H9 (cell line): ENCODE measurements around the gene POTEM. TPM values are rescaled to one million over a fixed set of nuclear protein-coding genes. Genes with fewer than 3 reads are reported as not detected.
"Not testable (repeated sequence)": the region's sequence is repeated elsewhere in the genome, so short reads cannot be mapped to it uniquely, and the experiment has no call there.

Source experiments
- DNase-seq: peaks from one replicate; pipeline ENCODE4 v3.0.0-alpha.2; 2017
- H2AFZ ChIP-seq: one replicate; pipeline ENCODE4 v1.6.1; 2013; ENCODE audit warnings: mild to moderate bottlenecking, low read length, control low read depth, moderate library complexity
- H2AK5ac ChIP-seq: 2 replicates; pipeline ENCODE4 v1.6.1; 2013; ENCODE audit warnings: low read length, control low read depth, mixed read lengths; ENCODE audit not compliant: insufficient read length
- H2BK120ac ChIP-seq: one replicate; pipeline ENCODE4 v1.6.1; 2013; ENCODE audit warnings: low read depth, mild to moderate bottlenecking, low read length, control low read depth, inconsistent platforms; ENCODE audit not compliant: poor library complexity, severe bottlenecking
- H2BK12ac ChIP-seq: 2 replicates; pipeline ENCODE4 v1.6.1; 2013; ENCODE audit warnings: low read length, control low read depth, mixed read lengths, low read depth; ENCODE audit not compliant: insufficient read length
- H2BK15ac ChIP-seq: 2 replicates; pipeline ENCODE4 v1.6.1; 2013; ENCODE audit warnings: low read depth, low read length, control low read depth
- H2BK20ac ChIP-seq: one replicate; pipeline ENCODE4 v1.6.1; 2013; ENCODE audit warnings: low read depth, mild to moderate bottlenecking, low read length, control low read depth, inconsistent platforms; ENCODE audit not compliant: poor library complexity, severe bottlenecking
- H2BK5ac ChIP-seq: 2 replicates; pipeline ENCODE4 v1.6.1; 2013; ENCODE audit warnings: low read length, control low read depth, mixed read lengths; ENCODE audit not compliant: insufficient read length
- H3K14ac ChIP-seq: 2 replicates; pipeline ENCODE4 v1.6.1; 2013; ENCODE audit warnings: low read length, control low read depth; ENCODE audit not compliant: insufficient read depth
- H3K18ac ChIP-seq: 2 replicates; pipeline ENCODE4 v1.6.1; 2013; ENCODE audit warnings: low read depth, mild to moderate bottlenecking, mixed read lengths, low read length, control low read depth; ENCODE audit not compliant: insufficient read length
- H3K23ac ChIP-seq: 2 replicates; pipeline ENCODE4 v1.6.1; 2013; ENCODE audit warnings: low read length, control low read depth, mixed read lengths, low read depth; ENCODE audit not compliant: insufficient read length
- H3K23me2 ChIP-seq: 2 replicates; pipeline ENCODE4 v1.6.1; 2013; ENCODE audit warnings: low read depth, mild to moderate bottlenecking, mixed read lengths, low read length, control low read depth; ENCODE audit not compliant: insufficient read length, poor library complexity, severe bottlenecking
- H3K27ac ChIP-seq: 2 replicates; pipeline ENCODE4 v1.5.1; 2013; ENCODE audit warnings: low read length, control low read depth, mixed read lengths, low read depth; ENCODE audit not compliant: insufficient read length
- H3K27me3 ChIP-seq: 2 replicates; pipeline ENCODE4 v1.6.1; 2013; ENCODE audit warnings: low read length, control low read depth, inconsistent platforms; ENCODE audit not compliant: insufficient read depth
- H3K4ac ChIP-seq: 2 replicates; pipeline ENCODE4 v1.6.1; 2013; ENCODE audit warnings: low read depth, mild to moderate bottlenecking, control low read depth, inconsistent platforms, low read length, moderate library complexity
- H3K4me1 ChIP-seq: 2 replicates; pipeline ENCODE4 v1.6.1; 2013; ENCODE audit warnings: low read length, control low read depth, inconsistent platforms; ENCODE audit not compliant: insufficient read depth
- H3K4me2 ChIP-seq: 2 replicates; pipeline ENCODE4 v1.6.1; 2013; ENCODE audit warnings: low read length, control low read depth, mixed read lengths; ENCODE audit not compliant: insufficient read length, insufficient read depth
- H3K56ac ChIP-seq: 2 replicates; pipeline ENCODE4 v1.6.1; 2013; ENCODE audit warnings: low read depth, mild to moderate bottlenecking, mixed read lengths, low read length, control low read depth; ENCODE audit not compliant: insufficient read length
- H3K79me1 ChIP-seq: 2 replicates; pipeline ENCODE4 v1.6.1; 2013; ENCODE audit warnings: low read depth, mild to moderate bottlenecking, moderate library complexity, low read length, control low read depth, inconsistent platforms; ENCODE audit not compliant: insufficient read depth, poor library complexity, severe bottlenecking
- H3K79me2 ChIP-seq: 2 replicates; pipeline ENCODE4 v1.6.1; 2013; ENCODE audit warnings: low read length, control low read depth, inconsistent platforms; ENCODE audit not compliant: insufficient read depth
- H3K9ac ChIP-seq: 2 replicates; pipeline ENCODE4 v1.6.1; 2013; ENCODE audit warnings: low read length, control low read depth, mixed read lengths; ENCODE audit not compliant: insufficient read length; ENCODE audit errors: extremely low read depth
- H3K9me3 ChIP-seq: one replicate; pipeline ENCODE4 v1.6.1; 2013; ENCODE audit warnings: low read depth, low read length, inconsistent platforms; ENCODE audit not compliant: control insufficient read depth
- H3T11ph ChIP-seq: one replicate; pipeline ENCODE4 v1.6.1; 2013; ENCODE audit warnings: mild to moderate bottlenecking, low read length, control low read depth, inconsistent platforms
- H4K20me1 ChIP-seq: one replicate; pipeline ENCODE4 v1.6.1; 2013; ENCODE audit not compliant: control insufficient read depth, insufficient read length, insufficient read depth
- H4K5ac ChIP-seq: 2 replicates; pipeline ENCODE4 v1.6.1; 2013; ENCODE audit warnings: low read depth, mild to moderate bottlenecking, mixed read lengths, low read length, control low read depth; ENCODE audit not compliant: insufficient read length
- H4K8ac ChIP-seq: replicated peaks from 2 replicates; pipeline ENCODE4 v1.6.1; 2013; ENCODE audit warnings: low read length, control low read depth, mixed read lengths, low read depth; ENCODE audit not compliant: insufficient read length
- H4K91ac ChIP-seq: 2 replicates; pipeline ENCODE4 v1.6.1; 2013; ENCODE audit warnings: low read depth, mild to moderate bottlenecking, moderate library complexity, mixed read lengths, low read length, control low read depth; ENCODE audit not compliant: insufficient read length
- H3K27ac Mint-ChIP-seq, 3 experiments: 2 replicates in 2 of 3; 3 replicates in 1 of 3; pipeline ENCODE4 v1.8.0; 2020 to 2021; ENCODE audit warnings: mixed read lengths in 3 of 3, mild to moderate bottlenecking in 1 of 3, moderate library complexity in 1 of 3
- H3K27me3 Mint-ChIP-seq: 2 replicates; pipeline ENCODE4 v1.8.0; 2021; ENCODE audit warnings: low read depth, mild to moderate bottlenecking, moderate library complexity, mixed read lengths
- H3K36me3 Mint-ChIP-seq, 3 experiments: 2 replicates in 2 of 3; 3 replicates in 1 of 3; pipeline ENCODE4 v1.8.0; 2020 to 2021; ENCODE audit warnings: low read depth in 3 of 3, mixed read lengths in 3 of 3; ENCODE audit not compliant: insufficient read depth in 1 of 3
- H3K4me1 Mint-ChIP-seq, 2 experiments: 2 replicates each; pipeline ENCODE4 v1.8.0; 2020; ENCODE audit warnings: mixed read lengths in 2 of 2
- H3K4me3 Mint-ChIP-seq, 2 experiments: 2 replicates in 1 of 2; 3 replicates in 1 of 2; pipeline ENCODE4 v1.8.0; 2020 to 2021; ENCODE audit warnings: mild to moderate bottlenecking in 2 of 2, mixed read lengths in 2 of 2, moderate library complexity in 1 of 2
- H3K9me3 Mint-ChIP-seq, 2 experiments: 2 replicates in 1 of 2; 3 replicates in 1 of 2; pipeline ENCODE4 v1.8.0; 2020; ENCODE audit warnings: mild to moderate bottlenecking in 2 of 2, mixed read lengths in 2 of 2, moderate library complexity in 1 of 2
- WGBS: extraction: QIAGEN DNeasy Blood & Tissue Kit; methylation state at CpG from one replicate; pipeline ENCODE4 v1.1.7; 2013; ENCODE audit warnings: missing lambda C conversion rate, low lambda C conversion rate, mixed read lengths; ENCODE audit not compliant: insufficient read length; ENCODE audit errors: extremely low coverage; 5-methylcytosine and 5-hydroxymethylcytosine counted together
- total RNA-seq: library from RNA; stranded (reverse); gene quantifications from 2 replicates; pipeline ENCODE4 v1.2.1, GENCODE V29; 2021

Gene POTEM
- total RNA-seq, 1 experiment from 2014 or later = not detected

DNA sequence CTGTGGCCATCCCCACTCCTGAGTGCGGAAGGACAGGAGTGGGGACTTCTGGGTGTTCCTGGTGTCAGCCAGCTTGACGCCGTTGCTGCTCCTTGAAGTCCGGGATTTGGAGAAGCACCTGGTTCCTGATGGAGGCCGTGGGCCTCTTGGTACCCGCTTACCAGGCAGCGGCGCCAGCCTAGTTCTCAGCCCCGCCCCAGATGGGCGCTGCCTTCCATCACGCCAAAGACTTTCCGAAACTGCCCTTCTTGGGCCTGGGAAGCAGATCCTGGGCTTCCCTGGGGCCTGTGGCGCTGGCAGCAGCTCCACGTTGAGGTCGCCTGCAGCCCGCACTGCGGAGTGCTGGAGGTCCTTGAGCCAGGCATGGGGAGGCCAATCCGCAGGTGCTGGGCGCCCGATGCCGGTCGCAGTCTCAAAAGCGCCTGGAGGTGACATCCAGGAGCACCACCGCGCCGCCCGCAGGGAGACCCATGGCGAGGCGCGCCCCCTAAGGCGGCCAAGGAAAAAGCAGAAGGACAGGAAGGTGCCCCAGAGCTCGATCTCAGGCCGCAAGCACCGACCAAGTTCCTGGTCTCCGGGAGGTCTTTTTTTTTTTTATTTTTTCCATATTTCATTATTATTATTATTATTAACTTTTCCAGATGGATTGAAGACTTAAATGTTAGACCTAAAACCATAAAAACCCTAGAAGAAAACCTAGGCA is 59.6 kb downstream of the POTEM start:
- not testable (repeated sequence) for H3K23me2 ChIP-seq, H3K27me3 Mint-ChIP-seq, H3K4me2 ChIP-seq, H3K18ac ChIP-seq, H3K36me3 Mint-ChIP-seq, H3K4me1 Mint-ChIP-seq, DNase-seq, H3K14ac ChIP-seq, H3K27ac ChIP-seq, H3K9me3 Mint-ChIP-seq, H2BK5ac ChIP-seq, H3K4me1 ChIP-seq, H2BK15ac ChIP-seq, H3K27me3 ChIP-seq, H3K23ac ChIP-seq, H3K4ac ChIP-seq, H3K9me3 ChIP-seq, H3K4me3 Mint-ChIP-seq, H3K56ac ChIP-seq, H2BK12ac ChIP-seq, H4K5ac ChIP-seq, H3K9ac ChIP-seq, H2BK120ac ChIP-seq, H2AFZ ChIP-seq, H2AK5ac ChIP-seq, H3K27ac Mint-ChIP-seq, H4K20me1 ChIP-seq, H4K8ac ChIP-seq, H2BK20ac ChIP-seq, H3K79me2 ChIP-seq, H4K91ac ChIP-seq, H3T11ph ChIP-seq, H3K79me1 ChIP-seq
- no CpG with 5 or more reads among the region's 35 CpGs for WGBS

- not testable (repeated sequence) for DNase-seq
- no CpG with 5 or more reads among the region's 16 CpGs for WGBS
These were observed 60.7 kb downstream of the POTEM start for GRCh38 chr14:19027895-19028294.

More at GRCh38 chr14:19027895-19028294, 60.7 kb downstream of the POTEM start:
- not testable (repeated sequence) for H4K5ac ChIP-seq, H2AFZ ChIP-seq, H2BK12ac ChIP-seq, H3K27me3 Mint-ChIP-seq, H3T11ph ChIP-seq, H3K4me3 Mint-ChIP-seq, H3K27me3 ChIP-seq, H2BK20ac ChIP-seq, H3K56ac ChIP-seq, H4K20me1 ChIP-seq, H3K79me2 ChIP-seq, H3K36me3 Mint-ChIP-seq, H3K23me2 ChIP-seq, H4K8ac ChIP-seq, H2BK120ac ChIP-seq, H3K14ac ChIP-seq, H3K4me1 ChIP-seq, H3K27ac ChIP-seq, H2BK5ac ChIP-seq, H2AK5ac ChIP-seq, H3K4ac ChIP-seq, H3K18ac ChIP-seq, H3K9me3 Mint-ChIP-seq, H3K27ac Mint-ChIP-seq, H4K91ac ChIP-seq, H3K4me1 Mint-ChIP-seq, H3K9ac ChIP-seq, H3K79me1 ChIP-seq, H3K9me3 ChIP-seq, H3K4me2 ChIP-seq, H2BK15ac ChIP-seq, H3K23ac ChIP-seq
